Stimulated activated CD8-positive, alpha-beta memory T cell treated with anti-CD3 and anti-CD28 coated beads, Interleukin-7, amount 100 ng/mL, for 48 hours (primary cell): Measurements from ENCODE around the gene EYA4.

Experiments
- DNase-seq, 2 donors: peaks; one replicate each; pipeline ENCODE4 v3.0.0-alpha.2; 2020; ENCODE audit warnings: low read depth in 1 of 2; ENCODE audit errors: extremely low read depth in 1 of 2

EYA4 gene

GRCh38 chr6:133277900-133278545 lies 36.9 kb downstream of the EYA4 start:
- no peak for DNase-seq

- no peak for DNase-seq
These were observed 45.6 kb downstream of the EYA4 start for GRCh38 chr6:133286765-133287164.

GRCh38 chr6:133288662-133289061 lies 47.5 kb downstream of the EYA4 start:
- no peak for DNase-seq

- DNase-seq = no peak
These were observed 48.7 kb downstream of the EYA4 start for GRCh38 chr6:133289733-133290306.

GRCh38 chr6:133290930-133291329 lies 49.8 kb downstream of the EYA4 start:
- no peak for DNase-seq

GRCh38 chr6:133291671-133292070 lies 50.5 kb downstream of the EYA4 start:
- DNase-seq = no peak

GRCh38 chr6:133297657-133298056 lies 56.5 kb downstream of the EYA4 start:
- no peak for DNase-seq

- DNase-seq = no peak
These were observed 57.2 kb downstream of the EYA4 start for GRCh38 chr6:133298335-133298734.

- DNase-seq = no peak
These were observed 57.6 kb downstream of the EYA4 start for GRCh38 chr6:133298801-133299200.

GRCh38 chr6:133300896-133301295 lies 59.7 kb downstream of the EYA4 start:
- no peak for DNase-seq

- DNase-seq = no peak
These were observed 60.7 kb downstream of the EYA4 start for GRCh38 chr6:133301835-133302234.

GRCh38 chr6:133306931-133307330 lies 65.8 kb downstream of the EYA4 start:
- DNase-seq = no peak

GRCh38 chr6:133309579-133309978 lies 68.4 kb downstream of the EYA4 start:
- no peak for DNase-seq

GRCh38 chr6:133312006-133312405 lies 70.8 kb downstream of the EYA4 start:
- no peak for DNase-seq

- DNase-seq = no peak
These were observed 71.9 kb downstream of the EYA4 start for GRCh38 chr6:133313068-133313467.

- DNase-seq = no peak
These were observed 73.8 kb downstream of the EYA4 start for GRCh38 chr6:133314947-133315346.

- DNase-seq = no peak
These were observed 74.7 kb downstream of the EYA4 start for GRCh38 chr6:133315811-133316210.

GRCh38 chr6:133317704-133318103 lies 76.5 kb downstream of the EYA4 start:
- DNase-seq = no peak

GRCh38 chr6:133326584-133326983 lies 85.4 kb downstream of the EYA4 start:
- no peak for DNase-seq

GRCh38 chr6:133333852-133334251 lies 92.7 kb downstream of the EYA4 start:
- DNase-seq = no peak

- DNase-seq = no peak
These were observed 96.2 kb downstream of the EYA4 start for GRCh38 chr6:133337308-133337707.

- DNase-seq = no peak
These were observed 98.6 kb downstream of the EYA4 start for GRCh38 chr6:133339543-133340384.
